Activated T-helper 2 cell treated with anti-CD3 and anti-CD28 coated beads, Interferon-gamma antibody, Interleukin-2, Interleukin-4, amounts not matched to agents 10 μg/mL and 5 μg/mL and 100 μg/mL, durations not matched to agents 14 hours and 24 hours and 36 hours (primary cell): Measurements from ENCODE around the gene BMP8A. TPM values are rescaled to one million over a fixed set of nuclear protein-coding genes. Genes with fewer than 3 reads are reported as not detected.

ENCODE experiments used
- DNase-seq: peaks from one replicate; pipeline ENCODE4 v3.0.0; 2021; ENCODE audit warnings: low spot score
- H3K27ac Mint-ChIP-seq: one replicate; pipeline ENCODE4 v1.8.0; 2021; ENCODE audit warnings: mixed read lengths
- H3K27me3 Mint-ChIP-seq: one replicate; pipeline ENCODE4 v1.8.0; 2021; ENCODE audit warnings: low read depth, mixed read lengths
- H3K36me3 Mint-ChIP-seq: one replicate; pipeline ENCODE4 v1.8.0; 2021; ENCODE audit warnings: low read depth, mixed read lengths
- H3K4me1 Mint-ChIP-seq: one replicate; pipeline ENCODE4 v1.8.0; 2021; ENCODE audit warnings: low read depth, mixed read lengths
- H3K4me3 Mint-ChIP-seq: one replicate; pipeline ENCODE4 v1.8.0; 2021; ENCODE audit warnings: low read depth, mild to moderate bottlenecking, moderate library complexity, mixed read lengths
- H3K9me3 Mint-ChIP-seq: one replicate; pipeline ENCODE4 v1.8.0; 2021; ENCODE audit warnings: mixed read lengths
- intact Hi-C: fragments of 100-400 bp; cut with micrococcal nuclease; formaldehyde crosslinking; loops from one replicate; pipeline ENCODE4 v1.15.1; 2023
- total RNA-seq: library from RNA; stranded (reverse); gene quantifications from 2 replicates; pipeline ENCODE4 v1.2.3, GENCODE V29; 2022

BMP8A gene
- total RNA-seq, 1 donor from 2014 or later, result 0.11 TPM

GRCh38 chr1:39574646-39575045, 83.2 kb downstream of the BMP8A start:
- H3K9me3 Mint-ChIP-seq, result no peaks in the 10 kb centered on the region
- no peak for DNase-seq
- peak overlapping the region; percentile 91 for H3K4me3 Mint-ChIP-seq
- peak overlapping the region; percentile 87 for H3K27ac Mint-ChIP-seq
- H3K36me3 Mint-ChIP-seq, result peaks cover 63% of the 10 kb centered on the region
- H3K27me3 Mint-ChIP-seq, result no peaks in the 10 kb centered on the region
- intact Hi-C loops, result loop anchor here (2.0 to 5.0 kb wide), 2 partner anchors 78 to 382 kb away; no protein-coding TSS in a partner anchor
- peaks cover 39% of the 10 kb centered on the region for H3K4me1 Mint-ChIP-seq

Other genes starting within 250 kb of the BMP8A start
- 369 and 375 TPM in 2 replicates for gene PABPC4, start 85.2 kb downstream of the BMP8A start, total RNA-seq
- 0.73 and 0.74 TPM in 2 replicates for gene HEYL, start 148.0 kb downstream of the BMP8A start, total RNA-seq
- gene NT5C1A, start 180.5 kb downstream of the BMP8A start, total RNA-seq, result 0.74 and 1.2 TPM in 2 replicates
- 0.39 and 0.48 TPM in 2 replicates for gene HPCAL4, start 199.8 kb downstream of the BMP8A start, total RNA-seq
- gene PPIE, start 247.2 kb downstream of the BMP8A start, total RNA-seq, result 63.0 and 67.6 TPM in 2 replicates